A549 (cell line): ENCODE measurements around the gene PDE4D. TPM values are rescaled to one million over a fixed set of nuclear protein-coding genes. Genes with fewer than 3 reads are reported as not detected.
"Not testable (repeated sequence)": the region's sequence is repeated elsewhere in the genome, so short reads cannot be mapped to it uniquely, and the experiment has no call there.

Source experiments
- ATAC-seq, 2 experiments: fragments of 200-7000 bp in 1 of 2; fragments of >200 bp in 1 of 2; cut with Nextera tagmentation in 1 of 2; cut with Tn5 transposase in 1 of 2; 3 replicates each; pipeline versions ENCODE4 v1.8.0 to v1.9.1; 2018 to 2020; ENCODE audit warnings: mild to moderate bottlenecking in 1 of 2, moderate library complexity in 1 of 2
- CTCF ChIA-PET: fragments of 300-600 bp; sonication (Branson Sonifier 250); formaldehyde crosslinking; extraction: SDS; loops from one replicate; lab custom pipeline; 2021; ENCODE audit warnings: antibody characterized with exemption, inconsistent platforms; lab: Yijun Ruan, JAX
- POLR2A ChIA-PET: fragments of 350-600 bp; formaldehyde crosslinking; extraction: SDS; loops from one replicate; lab custom pipeline; 2021; ENCODE audit warnings: antibody characterized with exemption, inconsistent platforms; lab: Yijun Ruan, JAX
- DNase-seq, 2 experiments: peaks; one replicate each; pipeline versions ENCODE4 v3.0.0 to v3.0.0-alpha.2; 2011 to 2016; ENCODE audit warnings: low read depth in 1 of 2, low spot score in 1 of 2
- FAIRE-seq: peaks from 2 replicates; lab custom pipeline; 2011; peaks lifted over from hg19 to GRCh38; lab: Jason Lieb, UNC
- H3K27ac ChIP-seq, 2 experiments: fragments of >200 bp; sonication (Bioruptor Twin); formaldehyde crosslinking; 3 replicates each; pipeline ENCODE4 v1.5.1; 2016 to 2017
- H3K4me1 ChIP-seq: fragments of >200 bp; sonication (Bioruptor Twin); formaldehyde crosslinking; 3 replicates; pipeline ENCODE4 v1.6.1; 2016
- H3K4me2 ChIP-seq: fragments of >200 bp; sonication (Bioruptor Twin); formaldehyde crosslinking; 3 replicates; pipeline ENCODE4 v1.6.1; 2016
- H3K4me3 ChIP-seq: fragments of >200 bp; sonication (Bioruptor Twin); formaldehyde crosslinking; 3 replicates; pipeline ENCODE4 v1.5.1; 2016
- H3K9me3 ChIP-seq: fragments of >200 bp; sonication (Bioruptor Twin); formaldehyde crosslinking; 3 replicates; pipeline ENCODE4 v1.6.1; 2016
- BHLHE40 ChIP-seq: IDR thresholded peaks from 2 replicates; pipeline ENCODE4 v1.6.1; 2012; ENCODE audit warnings: low read depth, low read length, inconsistent platforms
- CEBPB ChIP-seq, 2 experiments: fragments of >200 bp in 1 of 2; sonication (Bioruptor Twin) in 1 of 2; formaldehyde crosslinking in 1 of 2; IDR thresholded peaks; 2 replicates each; pipeline ENCODE4 v1.6.1; 2012 to 2016
- EHMT2 ChIP-seq: fragments of 200-600 bp; sonication (generic); IDR thresholded peaks from 2 replicates; pipeline ENCODE4 v1.6.1; 2016; ENCODE audit warnings: antibody characterized with exemption, low read depth, mild to moderate bottlenecking, moderate library complexity
- FOSB ChIP-seq: fragments of 250-450 bp; sonication (Bioruptor Pico); IDR thresholded peaks from 2 replicates; pipeline ENCODE4 v1.5.0; 2020; ENCODE audit warnings: mild to moderate bottlenecking, moderate library complexity
- HDAC2 ChIP-seq: fragments of 200-600 bp; sonication (generic); IDR thresholded peaks from 2 replicates; pipeline ENCODE4 v1.6.1; 2016
- HOXA7 ChIP-seq: fragments of 250-450 bp; sonication (Bioruptor Pico); IDR thresholded peaks from 2 replicates; pipeline ENCODE4 v1.5.0; 2020; ENCODE audit warnings: mild to moderate bottlenecking, moderate library complexity
- HOXB5 ChIP-seq: fragments of 250-450 bp; sonication (Bioruptor Pico); IDR thresholded peaks from 2 replicates; pipeline ENCODE4 v1.5.0; 2020; ENCODE audit warnings: mild to moderate bottlenecking, moderate library complexity
- JUNB ChIP-seq: fragments of >200 bp; sonication (Bioruptor Twin); formaldehyde crosslinking; IDR thresholded peaks from 2 replicates; pipeline ENCODE4 v1.6.1; 2016
- MAFK ChIP-seq: fragments of 450-650 bp; IDR thresholded peaks from 2 replicates; pipeline ENCODE4 v1.6.1; 2014; ENCODE audit not compliant: partially characterized antibody
- MAZ ChIP-seq: fragments of 150-350 bp; IDR thresholded peaks from 2 replicates; pipeline ENCODE4 v1.6.1; 2014; ENCODE audit warnings: antibody characterized with exemption, low read depth, low read length, borderline replicate concordance
- NPAS2 ChIP-seq: fragments of 250-450 bp; sonication (Bioruptor Pico); IDR thresholded peaks from 2 replicates; pipeline ENCODE4 v1.8.0; 2022; ENCODE audit warnings: mild to moderate bottlenecking, moderate library complexity, borderline replicate concordance
- NR3C1 ChIP-seq: fragments of >200 bp; sonication (Bioruptor Twin); formaldehyde crosslinking; IDR thresholded peaks from 3 replicates; pipeline ENCODE4 v1.6.1; 2017
- POLR2A ChIP-seq: IDR thresholded peaks from 2 replicates; pipeline ENCODE4 v1.6.1; 2012; ENCODE audit warnings: mild to moderate bottlenecking, low read length
- SREBF2 ChIP-seq: fragments of 450-650 bp; IDR thresholded peaks from 2 replicates; pipeline ENCODE4 v1.6.1; 2014; ENCODE audit warnings: mild to moderate bottlenecking, moderate library complexity
- TFCP2L1 ChIP-seq: fragments of 250-450 bp; sonication (Bioruptor Pico); IDR thresholded peaks from 2 replicates; pipeline ENCODE4 v1.5.0; 2021; ENCODE audit warnings: mild to moderate bottlenecking
- TP53 ChIP-seq: fragments of 250-450 bp; sonication (Bioruptor Pico); IDR thresholded peaks from 2 replicates; pipeline ENCODE4 v1.5.0; 2021; ENCODE audit warnings: mild to moderate bottlenecking, moderate library complexity
- ZC3H11A ChIP-seq: fragments of 450-650 bp; IDR thresholded peaks from 2 replicates; pipeline ENCODE4 v1.6.1; 2014; ENCODE audit warnings: antibody characterized with exemption, mild to moderate bottlenecking
- ZNF302 ChIP-seq: fragments of 250-450 bp; sonication (Bioruptor Pico); IDR thresholded peaks from 2 replicates; pipeline ENCODE4 v1.9.0; 2021; ENCODE audit warnings: inconsistent platforms, mild to moderate bottlenecking, moderate library complexity
- WGBS: methylation state at CpG from one replicate; pipeline ENCODE4 v1.1.6; 2017; ENCODE audit errors: missing lambda C conversion rate; 5-methylcytosine and 5-hydroxymethylcytosine counted together
- polyA plus RNA-seq, 4 experiments: library from polyadenylated mRNA; depleted of rRNA in 3 of 4; stranded (reverse); fragments of >200 nt; fragmentation: RNase III in 1 of 4; extraction: RNeasy Plus Mini Kit Qiagen cat#74134 plus additional on column Dnase treatment in 1 of 4; gene quantifications; 2 replicates in 3 of 4; 3 replicates in 1 of 4; pipeline ENCODE4 v1.2.3, GENCODE V29; 2011 to 2017
- TF ChIP-seq, protein P1 (sequence below): fragments of 450-650 bp; IDR thresholded peaks from 2 replicates; pipeline ENCODE4 v1.6.1; 2014; ENCODE audit warnings: antibody characterized with exemption
- TF ChIP-seq, protein P2 (sequence below): fragments of >200 bp; sonication (Bioruptor Twin); formaldehyde crosslinking; IDR thresholded peaks from 2 replicates; pipeline ENCODE4 v1.6.1; 2016
- TF ChIP-seq, protein P3 (sequence below): fragments of >200 bp; sonication (Bioruptor Twin); formaldehyde crosslinking; IDR thresholded peaks from 3 replicates; pipeline ENCODE4 v1.6.1; 2016

PDE4D gene
- polyA plus RNA-seq, 2 of the 4 experiments (the other 2 are of a cell fraction): 74.0 to 213 TPM

DNA sequence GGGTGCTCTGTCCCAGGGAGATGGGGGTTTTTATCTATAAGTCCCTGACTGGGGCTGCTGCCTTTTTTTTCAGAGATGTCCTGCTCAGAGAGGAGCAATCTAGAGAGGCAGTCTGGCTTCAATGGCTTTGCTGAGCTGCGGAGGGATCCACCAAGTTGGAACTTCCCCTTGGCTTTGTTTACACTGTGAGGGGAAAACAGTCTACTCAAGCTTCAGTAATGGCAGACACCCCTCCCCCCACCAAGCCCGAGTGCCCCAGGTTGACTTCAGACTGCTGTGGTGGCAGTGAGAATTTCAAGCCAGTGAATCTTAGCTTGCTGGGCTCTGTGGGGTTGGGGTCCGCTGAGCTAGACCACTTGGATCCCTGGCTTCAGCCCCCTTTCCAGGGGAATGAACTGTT lies 934.8 kb downstream of the PDE4D start:
- no peak for DNase-seq
- TF ChIP-seq, protein P1, sequence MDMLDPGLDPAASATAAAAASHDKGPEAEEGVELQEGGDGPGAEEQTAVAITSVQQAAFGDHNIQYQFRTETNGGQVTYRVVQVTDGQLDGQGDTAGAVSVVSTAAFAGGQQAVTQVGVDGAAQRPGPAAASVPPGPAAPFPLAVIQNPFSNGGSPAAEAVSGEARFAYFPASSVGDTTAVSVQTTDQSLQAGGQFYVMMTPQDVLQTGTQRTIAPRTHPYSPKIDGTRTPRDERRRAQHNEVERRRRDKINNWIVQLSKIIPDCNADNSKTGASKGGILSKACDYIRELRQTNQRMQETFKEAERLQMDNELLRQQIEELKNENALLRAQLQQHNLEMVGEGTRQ: no peak
- TF ChIP-seq SREBF2: no peak
- TF ChIP-seq, all 56 proteins: peak for 0
- CTCF ChIA-PET: interaction anchor here (1.4 kb wide), 2 partner anchors 11 to 67 kb away, joined by 5 read pairs; no protein-coding TSS in a partner anchor
- Histone ChIP-seq H3K9me3 (peaks cover 8% of the 10 kb centered on the region; the same call in 1 of the 3 replicates), H3K4me2 (no peak overlapping the region), H3K4me1 (peaks cover 32% of the 10 kb centered on the region), H3K27ac (peak overlapping the region in 1 of 2 experiments; percentile 49; a peak in 3 of 6 replicates), H3K4me3 (no peak overlapping the region)
- ATAC-seq (no peak), FAIRE-seq (no peak)
- POLR2A ChIA-PET: no interaction called here
- WGBS: 90% methylated on average over 1 of the region's 3 CpGs

DNA sequence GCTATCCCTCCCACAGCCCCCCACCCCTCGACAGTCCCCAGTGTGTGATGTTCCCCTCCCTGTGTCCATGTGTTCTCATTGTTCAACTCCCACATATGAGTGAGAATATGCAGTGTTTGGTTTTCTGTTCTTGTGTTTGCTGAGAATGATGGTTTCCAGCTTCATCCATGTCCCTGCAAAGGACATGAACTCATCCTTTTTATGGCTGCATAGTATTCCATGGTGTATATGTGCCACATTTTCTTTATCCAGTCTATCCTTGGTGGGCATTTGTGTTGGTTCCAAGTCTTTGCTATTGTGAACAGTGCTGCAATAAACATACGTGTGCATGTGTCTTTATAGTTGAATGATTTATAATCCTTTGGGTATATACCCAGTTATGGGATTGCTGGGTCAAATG lies 940.3 kb downstream of the PDE4D start:
- H3K4me2 ChIP-seq, H3K4me1 ChIP-seq, ATAC-seq, DNase-seq, H3K9me3 ChIP-seq, CTCF ChIA-PET, H3K27ac ChIP-seq, POLR2A ChIA-PET, FAIRE-seq, H3K4me3 ChIP-seq: not testable (repeated sequence)
- WGBS: 88% methylated on average over 1 of the region's 2 CpGs

DNA sequence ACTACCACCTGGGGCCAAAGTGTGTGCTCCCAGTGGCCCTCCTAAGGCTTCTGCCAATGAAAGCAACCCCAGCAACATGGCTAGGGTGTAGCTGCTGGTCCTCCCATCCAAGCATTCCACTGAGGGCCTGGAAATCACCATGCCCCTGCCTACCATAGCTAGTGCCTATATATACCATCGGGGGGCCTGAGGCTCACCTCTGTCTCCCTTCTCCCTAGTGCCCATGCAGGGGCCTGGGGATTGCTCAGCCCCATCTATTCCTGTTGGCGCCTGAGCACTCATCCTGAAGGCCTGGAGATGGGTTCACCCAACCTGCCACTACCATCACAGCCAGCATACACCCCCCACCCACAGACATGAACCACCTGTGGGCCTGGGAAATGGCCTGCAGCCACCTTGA lies 943.3 kb downstream of the PDE4D start:
- Histone ChIP-seq H3K4me2 (no peak overlapping the region), H3K27ac (no peak overlapping the region; a peak in 1 of 6 replicates), H3K9me3 (no peaks in the 10 kb centered on the region), H3K4me1 (no peaks in the 10 kb centered on the region), H3K4me3 (no peak overlapping the region)
- DNase-seq (no peak), ATAC-seq (peak in 1 of 2 experiments; percentile 24; a peak in 2 of 6 replicates), FAIRE-seq (no peak)
- 64% methylated on average over 2 of the region's 2 CpGs for WGBS
- ChIA-PET CTCF (interaction anchor here (0.6 kb wide), 1 partner anchor 89 kb away, joined by 3 read pairs; no protein-coding TSS in a partner anchor), POLR2A (no interaction called here)
- TF ChIP-seq NPAS2 (CRISPR knock-in tag) (no peak), POLR2A (no peak), CEBPB (IDR thresholded peaks at IDR 0.05) (no peak), HDAC2 (no peak), MAZ (no peak), NR3C1 (no peak), EHMT2 (no peak), HOXA7 (CRISPR knock-in tag) (no peak), FOSB (CRISPR knock-in tag) (no peak), ZC3H11A (no peak), TP53 (no peak), ZNF302 (CRISPR knock-in tag) (no peak)

DNA sequence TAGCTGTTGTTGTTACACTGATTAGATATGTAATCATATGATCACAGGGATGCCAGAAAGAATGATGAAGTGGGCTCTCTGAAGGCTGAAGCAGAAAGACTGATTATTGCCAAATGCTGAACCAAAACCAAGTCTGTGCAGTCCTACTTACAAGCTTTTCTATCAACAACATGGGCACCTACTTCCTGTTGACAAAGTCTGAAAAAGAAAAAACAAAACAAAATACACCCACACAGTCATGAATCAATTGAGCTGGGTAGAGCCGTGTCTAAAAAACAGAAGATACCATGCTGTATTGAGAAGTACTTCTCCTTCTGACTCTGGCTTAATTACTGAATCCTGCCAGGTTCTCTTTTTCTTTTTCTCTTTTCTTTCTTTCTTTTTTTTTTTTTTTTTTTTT lies 947.3 kb downstream of the PDE4D start:
- no peak for DNase-seq
- FAIRE-seq: no peak
- no peak overlapping the region for H3K4me2 ChIP-seq
- no peak for ATAC-seq
- no peak overlapping the region for H3K27ac ChIP-seq
- no peak for TF ChIP-seq BHLHE40
- TF ChIP-seq, protein P2, sequence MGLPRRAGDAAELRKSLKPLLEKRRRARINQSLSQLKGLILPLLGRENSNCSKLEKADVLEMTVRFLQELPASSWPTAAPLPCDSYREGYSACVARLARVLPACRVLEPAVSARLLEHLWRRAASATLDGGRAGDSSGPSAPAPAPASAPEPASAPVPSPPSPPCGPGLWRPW: no peak
- TF ChIP-seq JUNB: no peak
- no peak for TF ChIP-seq SREBF2
- TF ChIP-seq MAFK: no peak
- TF ChIP-seq, protein P3, sequence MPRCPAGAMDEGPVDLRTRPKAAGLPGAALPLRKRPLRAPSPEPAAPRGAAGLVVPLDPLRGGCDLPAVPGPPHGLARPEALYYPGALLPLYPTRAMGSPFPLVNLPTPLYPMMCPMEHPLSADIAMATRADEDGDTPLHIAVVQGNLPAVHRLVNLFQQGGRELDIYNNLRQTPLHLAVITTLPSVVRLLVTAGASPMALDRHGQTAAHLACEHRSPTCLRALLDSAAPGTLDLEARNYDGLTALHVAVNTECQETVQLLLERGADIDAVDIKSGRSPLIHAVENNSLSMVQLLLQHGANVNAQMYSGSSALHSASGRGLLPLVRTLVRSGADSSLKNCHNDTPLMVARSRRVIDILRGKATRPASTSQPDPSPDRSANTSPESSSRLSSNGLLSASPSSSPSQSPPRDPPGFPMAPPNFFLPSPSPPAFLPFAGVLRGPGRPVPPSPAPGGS: no peak
- TF ChIP-seq NPAS2 (CRISPR knock-in tag): no peak
- TF ChIP-seq TFCP2L1 (CRISPR knock-in tag): no peak
- TF ChIP-seq HOXB5 (CRISPR knock-in tag): no peak
- H3K9me3 ChIP-seq: peaks cover 18% of the 10 kb centered on the region; the same call in 2 of the 3 replicates
- ChIA-PET POLR2A (no interaction called here), CTCF (interaction anchor here (1.2 kb wide), 1 partner anchor 49 kb away, joined by 3 read pairs; no protein-coding TSS in a partner anchor)
- WGBS: 42% methylated on average over 1 of the region's 1 CpG
- no peaks in the 10 kb centered on the region for H3K4me1 ChIP-seq
- no peak overlapping the region for H3K4me3 ChIP-seq
